ENCODE results near the gene RPL35A. TPM values are rescaled to one million over a fixed set of nuclear protein-coding genes. Genes with fewer than 3 reads are reported as not detected.

RPL35A gene
- total and polyA plus RNA-seq, 9 of the 15 experiments (the other 6 are each of a cell fraction or from before 2014, with no cell fraction given), result 1,475 to 2,942 (median 2,367) TPM

DNA sequence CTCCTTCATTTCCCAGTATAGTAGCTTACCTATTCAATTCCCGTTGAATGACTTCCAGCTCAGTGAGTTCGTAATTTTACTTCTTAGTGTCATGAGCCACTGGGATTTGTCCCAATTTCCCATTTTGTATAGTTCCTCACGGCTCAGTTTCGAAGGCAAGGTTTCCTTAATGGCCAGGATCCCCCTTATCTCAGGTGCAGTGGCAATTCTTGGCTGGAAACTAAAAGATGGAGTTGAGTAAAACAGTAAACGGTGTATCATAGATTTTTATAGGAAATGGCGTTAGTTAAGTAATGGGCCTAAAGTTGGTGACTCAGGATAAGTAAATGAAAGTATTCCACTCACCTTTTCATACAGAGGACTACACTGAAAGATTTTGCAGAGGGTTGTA, 9.5 kb downstream of the RPL35A start (continued):
- TF ChIP-seq FOSL1 (tag; conservative IDR thresholded peaks at IDR 0.05), result no peak
- no peak for TF ChIP-seq LARP7 (IDR thresholded peaks at IDR 0.05)
- TF ChIP-seq ZEB2 (IDR thresholded peaks at IDR 0.05), result 0 out of 2 replicates have a peak, but pooled peaks have one; percentile 29
- peak in 1 of 2 experiments; percentile 48; a peak in 1 of 4 replicates for TF ChIP-seq CSDE1 (IDR thresholded peaks at IDR 0.05)
- peak; percentile 10; the same call in 1 of the 2 replicates for TF ChIP-seq SNIP1 (IDR thresholded peaks at IDR 0.05; ENCODE audit: low read depth)
- TF ChIP-seq, protein P1, sequence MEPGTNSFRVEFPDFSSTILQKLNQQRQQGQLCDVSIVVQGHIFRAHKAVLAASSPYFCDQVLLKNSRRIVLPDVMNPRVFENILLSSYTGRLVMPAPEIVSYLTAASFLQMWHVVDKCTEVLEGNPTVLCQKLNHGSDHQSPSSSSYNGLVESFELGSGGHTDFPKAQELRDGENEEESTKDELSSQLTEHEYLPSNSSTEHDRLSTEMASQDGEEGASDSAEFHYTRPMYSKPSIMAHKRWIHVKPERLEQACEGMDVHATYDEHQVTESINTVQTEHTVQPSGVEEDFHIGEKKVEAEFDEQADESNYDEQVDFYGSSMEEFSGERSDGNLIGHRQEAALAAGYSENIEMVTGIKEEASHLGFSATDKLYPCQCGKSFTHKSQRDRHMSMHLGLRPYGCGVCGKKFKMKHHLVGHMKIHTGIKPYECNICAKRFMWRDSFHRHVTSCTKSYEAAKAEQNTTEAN (CRISPR knock-in tag; IDR thresholded peaks at IDR 0.05), result no peak
- no peak for TF ChIP-seq HEY1 (CRISPR knock-in tag; IDR thresholded peaks at IDR 0.05; ENCODE audit: borderline replicate concordance)
- TF ChIP-seq, protein P2, sequence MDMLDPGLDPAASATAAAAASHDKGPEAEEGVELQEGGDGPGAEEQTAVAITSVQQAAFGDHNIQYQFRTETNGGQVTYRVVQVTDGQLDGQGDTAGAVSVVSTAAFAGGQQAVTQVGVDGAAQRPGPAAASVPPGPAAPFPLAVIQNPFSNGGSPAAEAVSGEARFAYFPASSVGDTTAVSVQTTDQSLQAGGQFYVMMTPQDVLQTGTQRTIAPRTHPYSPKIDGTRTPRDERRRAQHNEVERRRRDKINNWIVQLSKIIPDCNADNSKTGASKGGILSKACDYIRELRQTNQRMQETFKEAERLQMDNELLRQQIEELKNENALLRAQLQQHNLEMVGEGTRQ (CRISPR knock-in tag; IDR thresholded peaks at IDR 0.05), result no peak
- TF ChIP-seq, protein P3, sequence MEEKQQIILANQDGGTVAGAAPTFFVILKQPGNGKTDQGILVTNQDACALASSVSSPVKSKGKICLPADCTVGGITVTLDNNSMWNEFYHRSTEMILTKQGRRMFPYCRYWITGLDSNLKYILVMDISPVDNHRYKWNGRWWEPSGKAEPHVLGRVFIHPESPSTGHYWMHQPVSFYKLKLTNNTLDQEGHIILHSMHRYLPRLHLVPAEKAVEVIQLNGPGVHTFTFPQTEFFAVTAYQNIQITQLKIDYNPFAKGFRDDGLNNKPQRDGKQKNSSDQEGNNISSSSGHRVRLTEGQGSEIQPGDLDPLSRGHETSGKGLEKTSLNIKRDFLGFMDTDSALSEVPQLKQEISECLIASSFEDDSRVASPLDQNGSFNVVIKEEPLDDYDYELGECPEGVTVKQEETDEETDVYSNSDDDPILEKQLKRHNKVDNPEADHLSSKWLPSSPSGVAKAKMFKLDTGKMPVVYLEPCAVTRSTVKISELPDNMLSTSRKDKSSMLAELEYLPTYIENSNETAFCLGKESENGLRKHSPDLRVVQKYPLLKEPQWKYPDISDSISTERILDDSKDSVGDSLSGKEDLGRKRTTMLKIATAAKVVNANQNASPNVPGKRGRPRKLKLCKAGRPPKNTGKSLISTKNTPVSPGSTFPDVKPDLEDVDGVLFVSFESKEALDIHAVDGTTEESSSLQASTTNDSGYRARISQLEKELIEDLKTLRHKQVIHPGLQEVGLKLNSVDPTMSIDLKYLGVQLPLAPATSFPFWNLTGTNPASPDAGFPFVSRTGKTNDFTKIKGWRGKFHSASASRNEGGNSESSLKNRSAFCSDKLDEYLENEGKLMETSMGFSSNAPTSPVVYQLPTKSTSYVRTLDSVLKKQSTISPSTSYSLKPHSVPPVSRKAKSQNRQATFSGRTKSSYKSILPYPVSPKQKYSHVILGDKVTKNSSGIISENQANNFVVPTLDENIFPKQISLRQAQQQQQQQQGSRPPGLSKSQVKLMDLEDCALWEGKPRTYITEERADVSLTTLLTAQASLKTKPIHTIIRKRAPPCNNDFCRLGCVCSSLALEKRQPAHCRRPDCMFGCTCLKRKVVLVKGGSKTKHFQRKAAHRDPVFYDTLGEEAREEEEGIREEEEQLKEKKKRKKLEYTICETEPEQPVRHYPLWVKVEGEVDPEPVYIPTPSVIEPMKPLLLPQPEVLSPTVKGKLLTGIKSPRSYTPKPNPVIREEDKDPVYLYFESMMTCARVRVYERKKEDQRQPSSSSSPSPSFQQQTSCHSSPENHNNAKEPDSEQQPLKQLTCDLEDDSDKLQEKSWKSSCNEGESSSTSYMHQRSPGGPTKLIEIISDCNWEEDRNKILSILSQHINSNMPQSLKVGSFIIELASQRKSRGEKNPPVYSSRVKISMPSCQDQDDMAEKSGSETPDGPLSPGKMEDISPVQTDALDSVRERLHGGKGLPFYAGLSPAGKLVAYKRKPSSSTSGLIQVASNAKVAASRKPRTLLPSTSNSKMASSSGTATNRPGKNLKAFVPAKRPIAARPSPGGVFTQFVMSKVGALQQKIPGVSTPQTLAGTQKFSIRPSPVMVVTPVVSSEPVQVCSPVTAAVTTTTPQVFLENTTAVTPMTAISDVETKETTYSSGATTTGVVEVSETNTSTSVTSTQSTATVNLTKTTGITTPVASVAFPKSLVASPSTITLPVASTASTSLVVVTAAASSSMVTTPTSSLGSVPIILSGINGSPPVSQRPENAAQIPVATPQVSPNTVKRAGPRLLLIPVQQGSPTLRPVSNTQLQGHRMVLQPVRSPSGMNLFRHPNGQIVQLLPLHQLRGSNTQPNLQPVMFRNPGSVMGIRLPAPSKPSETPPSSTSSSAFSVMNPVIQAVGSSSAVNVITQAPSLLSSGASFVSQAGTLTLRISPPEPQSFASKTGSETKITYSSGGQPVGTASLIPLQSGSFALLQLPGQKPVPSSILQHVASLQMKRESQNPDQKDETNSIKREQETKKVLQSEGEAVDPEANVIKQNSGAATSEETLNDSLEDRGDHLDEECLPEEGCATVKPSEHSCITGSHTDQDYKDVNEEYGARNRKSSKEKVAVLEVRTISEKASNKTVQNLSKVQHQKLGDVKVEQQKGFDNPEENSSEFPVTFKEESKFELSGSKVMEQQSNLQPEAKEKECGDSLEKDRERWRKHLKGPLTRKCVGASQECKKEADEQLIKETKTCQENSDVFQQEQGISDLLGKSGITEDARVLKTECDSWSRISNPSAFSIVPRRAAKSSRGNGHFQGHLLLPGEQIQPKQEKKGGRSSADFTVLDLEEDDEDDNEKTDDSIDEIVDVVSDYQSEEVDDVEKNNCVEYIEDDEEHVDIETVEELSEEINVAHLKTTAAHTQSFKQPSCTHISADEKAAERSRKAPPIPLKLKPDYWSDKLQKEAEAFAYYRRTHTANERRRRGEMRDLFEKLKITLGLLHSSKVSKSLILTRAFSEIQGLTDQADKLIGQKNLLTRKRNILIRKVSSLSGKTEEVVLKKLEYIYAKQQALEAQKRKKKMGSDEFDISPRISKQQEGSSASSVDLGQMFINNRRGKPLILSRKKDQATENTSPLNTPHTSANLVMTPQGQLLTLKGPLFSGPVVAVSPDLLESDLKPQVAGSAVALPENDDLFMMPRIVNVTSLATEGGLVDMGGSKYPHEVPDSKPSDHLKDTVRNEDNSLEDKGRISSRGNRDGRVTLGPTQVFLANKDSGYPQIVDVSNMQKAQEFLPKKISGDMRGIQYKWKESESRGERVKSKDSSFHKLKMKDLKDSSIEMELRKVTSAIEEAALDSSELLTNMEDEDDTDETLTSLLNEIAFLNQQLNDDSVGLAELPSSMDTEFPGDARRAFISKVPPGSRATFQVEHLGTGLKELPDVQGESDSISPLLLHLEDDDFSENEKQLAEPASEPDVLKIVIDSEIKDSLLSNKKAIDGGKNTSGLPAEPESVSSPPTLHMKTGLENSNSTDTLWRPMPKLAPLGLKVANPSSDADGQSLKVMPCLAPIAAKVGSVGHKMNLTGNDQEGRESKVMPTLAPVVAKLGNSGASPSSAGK (IDR thresholded peaks at IDR 0.05), result 0 out of 2 replicates have a peak, but pooled peaks have one; percentile 65
- TF ChIP-seq, protein P4, sequence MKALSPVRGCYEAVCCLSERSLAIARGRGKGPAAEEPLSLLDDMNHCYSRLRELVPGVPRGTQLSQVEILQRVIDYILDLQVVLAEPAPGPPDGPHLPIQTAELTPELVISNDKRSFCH (CRISPR knock-in tag; IDR thresholded peaks at IDR 0.05), result no peak
- TF ChIP-seq, protein P4 (tag; IDR thresholded peaks at IDR 0.05), result no peak
- no peak for TF ChIP-seq CC2D1A (IDR thresholded peaks at IDR 0.05)
- no peak for TF ChIP-seq MXI1 (IDR thresholded peaks at IDR 0.05; ENCODE audit: low read depth, low read length)
- no peak for TF ChIP-seq ELF2 (CRISPR knock-in tag; IDR thresholded peaks at IDR 0.05)
- TF ChIP-seq, protein P5, sequence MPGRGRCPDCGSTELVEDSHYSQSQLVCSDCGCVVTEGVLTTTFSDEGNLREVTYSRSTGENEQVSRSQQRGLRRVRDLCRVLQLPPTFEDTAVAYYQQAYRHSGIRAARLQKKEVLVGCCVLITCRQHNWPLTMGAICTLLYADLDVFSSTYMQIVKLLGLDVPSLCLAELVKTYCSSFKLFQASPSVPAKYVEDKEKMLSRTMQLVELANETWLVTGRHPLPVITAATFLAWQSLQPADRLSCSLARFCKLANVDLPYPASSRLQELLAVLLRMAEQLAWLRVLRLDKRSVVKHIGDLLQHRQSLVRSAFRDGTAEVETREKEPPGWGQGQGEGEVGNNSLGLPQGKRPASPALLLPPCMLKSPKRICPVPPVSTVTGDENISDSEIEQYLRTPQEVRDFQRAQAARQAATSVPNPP (IDR thresholded peaks at IDR 0.05; ENCODE audit: borderline replicate concordance, insufficient read depth, insufficient read length), result no peak

Measured in K562 (cell line).